Small intestine (tissue), 7 donors: ENCODE measurements around the gene ZNF519. TPM values are rescaled to one million over a fixed set of nuclear protein-coding genes. Genes with fewer than 3 reads are reported as not detected.

Experiments
- DNase-seq, 2 donors: peaks; one replicate each; pipeline versions ENCODE4 v3.0.0 to v3.0.0-alpha.2; 2013
- FAIRE-seq: peaks from 2 replicates; lab custom pipeline; 2012; peaks lifted over from hg19 to GRCh38; lab: Jason Lieb, UNC
- H3K27ac ChIP-seq, 3 donors: one replicate each; pipeline ENCODE4 v1.5.1; 2013; ENCODE audit warnings: low read length in 2 of 3, mild to moderate bottlenecking in 2 of 3, control low read depth in 1 of 3, inconsistent platforms in 1 of 3, low read depth in 1 of 3, moderate library complexity in 1 of 3
- H3K27me3 ChIP-seq, 3 donors: one replicate each; pipeline ENCODE4 v1.6.1; 2013; ENCODE audit warnings: low read length in 3 of 3, inconsistent platforms in 1 of 3; ENCODE audit not compliant: control insufficient read depth in 3 of 3, insufficient read depth in 3 of 3
- H3K36me3 ChIP-seq, 3 donors: one replicate each; pipeline ENCODE4 v1.6.1; 2013; ENCODE audit warnings: low read length in 3 of 3, inconsistent platforms in 1 of 3, low read depth in 1 of 3, mild to moderate bottlenecking in 1 of 3, moderate library complexity in 1 of 3; ENCODE audit not compliant: control insufficient read depth in 3 of 3, insufficient read depth in 2 of 3
- H3K4me1 ChIP-seq, 3 donors: one replicate each; pipeline ENCODE4 v1.6.1; 2013; ENCODE audit warnings: low read length in 2 of 3, inconsistent platforms in 1 of 3, low read depth in 1 of 3, mild to moderate bottlenecking in 1 of 3, moderate library complexity in 1 of 3; ENCODE audit not compliant: control insufficient read depth in 3 of 3, insufficient read depth in 2 of 3
- H3K4me3 ChIP-seq, 3 donors: one replicate each; pipeline ENCODE4 v1.5.1; 2013; ENCODE audit warnings: low read length in 3 of 3, control low read depth in 1 of 3, inconsistent platforms in 1 of 3, low read depth in 1 of 3, mild to moderate bottlenecking in 1 of 3, moderate library complexity in 1 of 3
- H3K9me3 ChIP-seq, 2 donors: one replicate each; pipeline ENCODE4 v1.6.1; 2013; ENCODE audit warnings: low read depth in 1 of 2, low read length in 1 of 2; ENCODE audit not compliant: control insufficient read depth in 2 of 2, insufficient read depth in 1 of 2
- WGBS, 3 donors: extraction: QIAGEN DNeasy Blood & Tissue Kit; methylation state at CpG; one replicate each; pipeline ENCODE4 v1.1.7; 2013; 5-methylcytosine and 5-hydroxymethylcytosine counted together
- polyA plus RNA-seq, 4 donors: library from polyadenylated mRNA; stranded (reverse) in 3 of 4; unstranded in 1 of 4; fragments of 200-250 nt in 3 of 4; fragments of 120-200 nt in 1 of 4; gene quantifications; one replicate each; pipeline versions ENCODE4 v1.2.1 to v1.2.3, GENCODE V29; 2013
- donor health status: healthy with polysubstance abuse.
- donor health status: control.
- donor health status: control.
- donor health status: Bipolar disorder and iron deficiency.
- donor health status: healthy.

Gene ZNF519
- polyA plus RNA-seq, 4 donors, result under 0.01 to 7.2 (median 2.3) TPM; not detected in 1

- DNase-seq, result no peak
- FAIRE-seq, result no peak
- Histone ChIP-seq H3K27ac (no peak overlapping the region), H3K9me3 (no peaks in the 10 kb centered on the region), H3K36me3 (no peaks in the 10 kb centered on the region), H3K27me3 (no peaks in the 10 kb centered on the region), H3K4me1 (no peaks in the 10 kb centered on the region), H3K4me3 (no peak overlapping the region)
- WGBS, 3 donors, result 91 to 94% (median 93%) methylated on average over 5 of the region's 5 CpGs
Observed at GRCh38 chr18:14074187-14074586, 58.0 kb downstream of the ZNF519 start.

- Histone ChIP-seq H3K4me3 (no peak overlapping the region), H3K27me3 (no peaks in the 10 kb centered on the region), H3K27ac (no peak overlapping the region), H3K36me3 (no peaks in the 10 kb centered on the region), H3K4me1 (no peaks in the 10 kb centered on the region), H3K9me3 (peaks cover 0 to 10% of the 10 kb centered on the region in 2 donors)
- no peak for DNase-seq
- WGBS, 3 donors, result 76 to 81% (median 78%) methylated on average over 4 of the region's 4 CpGs
- FAIRE-seq, result no peak
Observed at GRCh38 chr18:14053661-14054060, 78.6 kb downstream of the ZNF519 start.

Other genes starting within 250 kb of the ZNF519 start
- gene MC2R, start 216.9 kb downstream of the ZNF519 start, polyA plus RNA-seq, result under 1 TPM in 2 of 4 donors, not detected in 2; 0.01 to 0.46 TPM